HepG2 (cell line): ENCODE results near the gene TLDC2. TPM values are rescaled to one million over a fixed set of nuclear protein-coding genes. Genes with fewer than 3 reads are reported as not detected.
"Not testable (repeated sequence)": the region's sequence is repeated elsewhere in the genome, so short reads cannot be mapped to it uniquely, and the experiment has no call there.

Experiments used
- ATAC-seq: fragments of 200-7000 bp; cut with Tn5 transposase; 3 replicates; pipeline ENCODE4 v1.9.1; 2020; ENCODE audit warnings: mild to moderate bottlenecking, moderate library complexity
- BruUV-seq: library from RNA; stranded (reverse); fragments of 400-500 nt; replicated peaks from 2 replicates; lab custom pipeline; 2021; lab: Mats Ljungman, UMichigan
- CTCF ChIA-PET: fragments of 300-600 bp; formaldehyde crosslinking; extraction: SDS; loops from one replicate; lab custom pipeline; 2021; ENCODE audit warnings: low total read pairs, inconsistent platforms, low intra/inter-chr PET ratio; lab: Yijun Ruan, JAX
- POLR2A ChIA-PET: fragments of 350-600 bp; sonication (Branson Sonifier 250); formaldehyde crosslinking; loops from one replicate; lab custom pipeline; 2020; ENCODE audit warnings: antibody characterized with exemption, inconsistent platforms; lab: Yijun Ruan, JAX
- DNase-seq: peaks from one replicate; pipeline ENCODE4 v3.0.0-alpha.2; 2015; ENCODE audit warnings: low spot score
- FAIRE-seq: peaks from 3 replicates; lab custom pipeline; 2011; peaks lifted over from hg19 to GRCh38; lab: Jason Lieb, UNC
- H2AFZ ChIP-seq: one replicate; pipeline ENCODE4 v1.6.1; 2011; ENCODE audit warnings: low read length, inconsistent platforms
- H3K27ac ChIP-seq: fragments of 300-600 bp; 3 replicates; pipeline ENCODE4 v1.8.0; 2011; ENCODE audit warnings: mixed run types, mild to moderate bottlenecking, mixed read lengths, low read length, inconsistent platforms; ENCODE audit not compliant: insufficient read depth; ENCODE audit errors: extremely low read length
- H3K27me3 ChIP-seq, 2 experiments: fragments of 200-600 bp in 1 of 2; 2 replicates in 1 of 2; 3 replicates in 1 of 2; pipeline versions ENCODE4 v1.6.0 to v1.8.0; 2011; ENCODE audit warnings: low read length in 2 of 2, mild to moderate bottlenecking in 2 of 2, moderate library complexity in 2 of 2, inconsistent platforms in 1 of 2; ENCODE audit not compliant: insufficient read depth in 2 of 2, control insufficient read depth in 1 of 2
- H3K36me3 ChIP-seq, 2 experiments: fragments of 200-600 bp in 1 of 2; replicated peaks in 1 of 2; 2 replicates in 1 of 2; 3 replicates in 1 of 2; pipeline versions ENCODE4 v1.5.1 to v1.8.0; 2011; ENCODE audit warnings: low read length in 2 of 2, inconsistent platforms in 1 of 2; ENCODE audit not compliant: insufficient read depth in 2 of 2, control insufficient read depth in 1 of 2
- H3K4me1 ChIP-seq: 2 replicates; pipeline ENCODE4 v1.5.1; 2012; ENCODE audit warnings: low read length, inconsistent platforms; ENCODE audit not compliant: insufficient read depth
- H3K4me2 ChIP-seq: 2 replicates; pipeline ENCODE4 v1.6.0; 2011; ENCODE audit warnings: low read depth, low read length, inconsistent platforms
- H3K4me3 ChIP-seq, 3 experiments: fragments of 200-600 bp in 1 of 3; sonication (generic), shearing (Covaris generic) in 1 of 3; replicated peaks in 1 of 3; 2 replicates each; pipeline ENCODE4 v1.5.1; 2011 to 2016; ENCODE audit warnings: low read length in 3 of 3, inconsistent platforms in 2 of 3, low read depth in 2 of 3, mild to moderate bottlenecking in 2 of 3, control low read depth in 1 of 3, mixed read lengths in 1 of 3; ENCODE audit not compliant: insufficient read depth in 1 of 3
- H3K79me2 ChIP-seq: one replicate; pipeline ENCODE4 v1.6.1; 2011; ENCODE audit warnings: low read length, inconsistent platforms; ENCODE audit not compliant: insufficient read depth
- H3K9ac ChIP-seq: 2 replicates; pipeline ENCODE4 v1.6.0; 2011; ENCODE audit warnings: mild to moderate bottlenecking, low read depth, low read length, inconsistent platforms; ENCODE audit not compliant: insufficient read depth
- H3K9me3 ChIP-seq: 2 replicates; pipeline ENCODE4 v1.5.1; 2012; ENCODE audit warnings: mild to moderate bottlenecking, low read length
- H4K20me1 ChIP-seq: 2 replicates; pipeline ENCODE4 v1.6.0; 2011; ENCODE audit warnings: inconsistent platforms, mild to moderate bottlenecking, low read length, moderate library complexity; ENCODE audit not compliant: insufficient read depth
- ARID2 ChIP-seq: sonication (generic); formaldehyde crosslinking; IDR thresholded peaks from 2 replicates; pipeline ENCODE4 v1.8.1; 2022; ENCODE audit warnings: mild to moderate bottlenecking, missing genetic modification reagents, borderline replicate concordance
- HDAC2 ChIP-seq: sonication (generic); formaldehyde crosslinking; IDR thresholded peaks from 2 replicates; pipeline ENCODE4 v1.4.0; 2020; ENCODE audit warnings: missing genetic modification reagents
- KAT7 ChIP-seq: IDR thresholded peaks from 2 replicates; pipeline ENCODE4 v1.6.1; 2018; ENCODE audit warnings: borderline replicate concordance, missing compliant biosample characterization
- KAT8 ChIP-seq: IDR thresholded peaks from 2 replicates; pipeline ENCODE4 v1.6.1; 2016; ENCODE audit warnings: missing genetic modification reagents, missing compliant biosample characterization
- KLF13 ChIP-seq: sonication (generic); formaldehyde crosslinking; IDR thresholded peaks from 2 replicates; pipeline ENCODE4 v1.4.0; 2020; ENCODE audit warnings: mild to moderate bottlenecking, missing genetic modification reagents
- PHF5A ChIP-seq: IDR thresholded peaks from one replicate; pipeline ENCODE4 v1.6.1; 2018; ENCODE audit warnings: low read depth, missing genetic modification reagents; ENCODE audit not compliant: unreplicated experiment
- POLR2AphosphoS5 ChIP-seq: IDR thresholded peaks from 2 replicates; pipeline ENCODE4 v1.6.1; 2012; ENCODE audit warnings: low read depth, low read length
- SIN3A ChIP-seq: IDR thresholded peaks from 2 replicates; pipeline ENCODE4 v1.6.1; 2011; ENCODE audit warnings: low read depth, mild to moderate bottlenecking, control low read depth, low read length, borderline replicate concordance
- TARDBP ChIP-seq: sonication (generic); formaldehyde crosslinking; IDR thresholded peaks from 2 replicates; pipeline ENCODE4 v1.8.0; 2022; ENCODE audit warnings: mild to moderate bottlenecking, missing genetic modification reagents
- ZBTB38 ChIP-seq: sonication (generic); formaldehyde crosslinking; IDR thresholded peaks from 2 replicates; pipeline ENCODE4 v1.5.1; 2020; ENCODE audit warnings: mild to moderate bottlenecking, missing genetic modification reagents
- ZNF224 ChIP-seq: sonication (generic); formaldehyde crosslinking; IDR thresholded peaks from 2 replicates; pipeline ENCODE4 v1.5.0; 2020; ENCODE audit warnings: mild to moderate bottlenecking, missing genetic modification reagents
- ZNF350 ChIP-seq: sonication (generic); formaldehyde crosslinking; IDR thresholded peaks from 2 replicates; pipeline ENCODE4 v1.4.0; 2020; ENCODE audit warnings: mild to moderate bottlenecking, low read depth, missing genetic modification reagents, borderline replicate concordance
- WGBS: methylation state at CpG from one replicate; pipeline ENCODE4 v1.1.6; 2017; ENCODE audit warnings: low lambda C conversion rate; 5-methylcytosine and 5-hydroxymethylcytosine counted together
- in situ Hi-C: cut with HindIII; loops from 2 replicates; pipeline ENCODE4 v1.10.0; 2017; ENCODE audit warnings: low pct_unique_long_range_greater_than_20kb; ENCODE audit not compliant: extremely low pct_ligation_motif_present
- intact Hi-C: fragments of 100-400 bp; cut with micrococcal nuclease; formaldehyde crosslinking; loops from one replicate; pipeline ENCODE4 v1.10.0; 2022; ENCODE audit not compliant: unreplicated experiment
- polyA plus RNA-seq, 8 experiments: library from polyadenylated mRNA; depleted of rRNA in 3 of 8; stranded (reverse) in 7 of 8; unstranded in 1 of 8; fragments of >200 nt; fragmentation: Illumina TruSeq in 4 of 8; extraction: Trizol in 4 of 8; gene quantifications; 2 replicates each; pipeline versions ENCODE4 v1.2.1 to v1.2.3, GENCODE V29; 2011 to 2016; ENCODE audit warnings: low read depth in 4 of 8, missing spikeins in 1 of 8, mixed read lengths in 1 of 8; ENCODE audit not compliant: insufficient read depth in 1 of 8
- total RNA-seq, 5 experiments: library from RNA; depleted of rRNA; stranded (reverse); fragments of >200 nt; fragmentation: Illumina TruSeq; extraction: Trizol; gene quantifications; 2 replicates each; pipeline ENCODE4 v1.2.3, GENCODE V29; 2016; ENCODE audit warnings: low read depth in 1 of 5
- TF ChIP-seq, protein P1 (sequence below): sonication (generic); formaldehyde crosslinking; IDR thresholded peaks from 2 replicates; pipeline ENCODE4 v1.9.0; 2022; ENCODE audit warnings: missing genetic modification reagents, mild to moderate bottlenecking, borderline replicate concordance
- TF ChIP-seq, protein P2 (sequence below): sonication (generic); formaldehyde crosslinking; IDR thresholded peaks from 2 replicates; pipeline ENCODE4 v1.4.0; 2020; ENCODE audit warnings: missing genetic modification reagents, borderline replicate concordance
- TF ChIP-seq, protein P3 (sequence below): sonication (generic); formaldehyde crosslinking; IDR thresholded peaks from 2 replicates; pipeline ENCODE4 v1.4.0; 2020; ENCODE audit warnings: missing genetic modification reagents

The TLDC2 gene
- total and polyA plus RNA-seq, 2 of the 13 experiments (the other 11 are each of a cell fraction or from before 2014, with no cell fraction given) = 1.5 to 1.6 TPM

DNA sequence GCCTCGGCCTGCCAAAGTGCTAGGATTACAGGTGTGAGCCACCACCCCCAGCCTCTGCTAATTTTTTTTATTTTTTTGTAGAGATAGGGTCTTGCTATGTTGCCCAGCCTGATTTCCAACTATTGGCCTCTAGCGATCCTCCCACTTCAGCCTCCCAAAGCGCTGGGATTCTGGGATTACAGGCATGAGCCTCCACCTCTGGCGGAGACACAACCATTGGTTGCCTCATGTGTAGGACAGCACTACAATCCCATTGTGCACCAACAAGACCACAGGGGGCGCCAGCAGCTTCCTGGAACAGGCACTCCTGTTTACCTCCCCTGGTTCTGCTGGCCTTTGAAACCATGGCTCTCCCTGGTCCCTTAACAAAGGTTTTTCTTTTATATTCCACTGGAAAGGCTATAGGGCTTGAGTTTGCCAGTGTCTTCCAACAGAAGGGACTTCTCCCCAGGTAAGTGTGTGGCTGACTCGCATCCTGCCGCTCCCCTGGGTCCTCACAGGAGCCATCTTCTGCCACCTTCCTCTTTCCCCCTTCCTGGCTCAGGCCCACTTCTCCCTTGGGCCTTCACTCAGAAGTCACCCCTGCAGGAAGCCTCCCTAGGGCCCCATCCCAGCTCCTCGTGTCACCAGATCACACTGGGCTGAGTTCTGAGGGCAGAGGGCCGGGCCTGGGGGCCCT, 39.2 kb upstream of the TLDC2 start (continued):
- peak; percentile 85 for TF ChIP-seq ZBTB38 (CRISPR knock-in tag)
- TF ChIP-seq KLF13 (CRISPR knock-in tag) = 0 out of 2 replicates have a peak, but pooled peaks have one; percentile 11
- TF ChIP-seq, protein P1, sequence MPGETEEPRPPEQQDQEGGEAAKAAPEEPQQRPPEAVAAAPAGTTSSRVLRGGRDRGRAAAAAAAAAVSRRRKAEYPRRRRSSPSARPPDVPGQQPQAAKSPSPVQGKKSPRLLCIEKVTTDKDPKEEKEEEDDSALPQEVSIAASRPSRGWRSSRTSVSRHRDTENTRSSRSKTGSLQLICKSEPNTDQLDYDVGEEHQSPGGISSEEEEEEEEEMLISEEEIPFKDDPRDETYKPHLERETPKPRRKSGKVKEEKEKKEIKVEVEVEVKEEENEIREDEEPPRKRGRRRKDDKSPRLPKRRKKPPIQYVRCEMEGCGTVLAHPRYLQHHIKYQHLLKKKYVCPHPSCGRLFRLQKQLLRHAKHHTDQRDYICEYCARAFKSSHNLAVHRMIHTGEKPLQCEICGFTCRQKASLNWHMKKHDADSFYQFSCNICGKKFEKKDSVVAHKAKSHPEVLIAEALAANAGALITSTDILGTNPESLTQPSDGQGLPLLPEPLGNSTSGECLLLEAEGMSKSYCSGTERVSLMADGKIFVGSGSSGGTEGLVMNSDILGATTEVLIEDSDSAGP (CRISPR knock-in tag) = peak; percentile 61; the same call in 1 of the 2 replicates
- TF ChIP-seq, protein P2, sequence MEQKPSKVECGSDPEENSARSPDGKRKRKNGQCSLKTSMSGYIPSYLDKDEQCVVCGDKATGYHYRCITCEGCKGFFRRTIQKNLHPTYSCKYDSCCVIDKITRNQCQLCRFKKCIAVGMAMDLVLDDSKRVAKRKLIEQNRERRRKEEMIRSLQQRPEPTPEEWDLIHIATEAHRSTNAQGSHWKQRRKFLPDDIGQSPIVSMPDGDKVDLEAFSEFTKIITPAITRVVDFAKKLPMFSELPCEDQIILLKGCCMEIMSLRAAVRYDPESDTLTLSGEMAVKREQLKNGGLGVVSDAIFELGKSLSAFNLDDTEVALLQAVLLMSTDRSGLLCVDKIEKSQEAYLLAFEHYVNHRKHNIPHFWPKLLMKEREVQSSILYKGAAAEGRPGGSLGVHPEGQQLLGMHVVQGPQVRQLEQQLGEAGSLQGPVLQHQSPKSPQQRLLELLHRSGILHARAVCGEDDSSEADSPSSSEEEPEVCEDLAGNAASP (CRISPR knock-in tag) = peak; percentile 56
- TF ChIP-seq PHF5A (CRISPR knock-in tag) = peak; percentile 53
- TF ChIP-seq TARDBP (CRISPR knock-in tag) = peak; percentile 44; the same call in 1 of the 2 replicates
- TF ChIP-seq POLR2AphosphoS5 = no peak
- TF ChIP-seq HDAC2 (CRISPR knock-in tag) = peak; percentile 79
- TF ChIP-seq ZNF350 = peak; percentile 59; the same call in 1 of the 2 replicates
- TF ChIP-seq KAT7 (CRISPR knock-in tag) = peak; percentile 70; the same call in 1 of the 2 replicates
- peak; percentile 68 for TF ChIP-seq KAT8 (CRISPR knock-in tag)
- TF ChIP-seq, protein P3, sequence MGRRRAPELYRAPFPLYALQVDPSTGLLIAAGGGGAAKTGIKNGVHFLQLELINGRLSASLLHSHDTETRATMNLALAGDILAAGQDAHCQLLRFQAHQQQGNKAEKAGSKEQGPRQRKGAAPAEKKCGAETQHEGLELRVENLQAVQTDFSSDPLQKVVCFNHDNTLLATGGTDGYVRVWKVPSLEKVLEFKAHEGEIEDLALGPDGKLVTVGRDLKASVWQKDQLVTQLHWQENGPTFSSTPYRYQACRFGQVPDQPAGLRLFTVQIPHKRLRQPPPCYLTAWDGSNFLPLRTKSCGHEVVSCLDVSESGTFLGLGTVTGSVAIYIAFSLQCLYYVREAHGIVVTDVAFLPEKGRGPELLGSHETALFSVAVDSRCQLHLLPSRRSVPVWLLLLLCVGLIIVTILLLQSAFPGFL = 0 out of 2 replicates have a peak, but pooled peaks have one; percentile 26
- no peak for TF ChIP-seq SIN3A
- TF ChIP-seq ARID2 (CRISPR knock-in tag) = 0 out of 2 replicates have a peak, but pooled peaks have one; percentile 15
- peak; percentile 36; the same call in 1 of the 2 replicates for TF ChIP-seq ZNF224 (CRISPR knock-in tag)

DNA sequence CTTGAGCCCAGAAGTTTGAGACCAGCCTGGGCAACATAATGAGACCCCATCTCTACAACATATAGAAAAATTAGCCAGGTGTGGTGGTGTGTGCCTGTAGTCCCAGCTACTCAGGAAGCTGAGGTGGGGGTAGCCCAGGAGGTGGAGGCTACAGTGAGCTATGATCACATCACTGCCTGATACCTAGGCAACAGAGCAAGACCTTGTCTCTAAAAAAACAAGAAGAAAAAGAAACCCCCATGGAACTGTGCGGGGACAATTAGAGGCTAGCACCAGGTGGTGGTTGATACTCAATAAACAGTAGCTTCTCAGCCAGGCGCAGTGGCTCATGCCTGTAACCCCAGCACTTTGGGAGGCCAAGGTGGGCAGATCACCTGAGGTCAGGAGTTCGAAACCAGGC, 37.6 kb upstream of the TLDC2 start:
- H3K79me2 ChIP-seq, H3K36me3 ChIP-seq, in situ Hi-C loops, H4K20me1 ChIP-seq, FAIRE-seq, ATAC-seq, H3K27ac ChIP-seq, H2AFZ ChIP-seq, H3K4me2 ChIP-seq, DNase-seq, H3K9ac ChIP-seq, H3K9me3 ChIP-seq, H3K27me3 ChIP-seq, BruUV-seq, H3K4me3 ChIP-seq: not testable (repeated sequence)
- ChIA-PET POLR2A (interaction anchor here (0.8 to 1.7 kb wide), 2 partner anchors 18 to 34 kb away, joined by 3 to 4 read pairs; no protein-coding TSS in a partner anchor), CTCF (interaction anchor here (2.7 kb wide), 1 partner anchor 48 kb away, joined by 59 read pairs; no protein-coding TSS in a partner anchor)
- 98% methylated on average over 3 of the region's 3 CpGs for WGBS
- H3K4me1 ChIP-seq = peaks cover 11% of the 10 kb centered on the region; the same call in 1 of the 2 replicates
- intact Hi-C loops = loop anchor here (5.0 kb wide), 1 partner anchor 34 kb away; no protein-coding TSS in a partner anchor
